Measurements from ENCODE around the gene RTN4RL2.

DNA sequence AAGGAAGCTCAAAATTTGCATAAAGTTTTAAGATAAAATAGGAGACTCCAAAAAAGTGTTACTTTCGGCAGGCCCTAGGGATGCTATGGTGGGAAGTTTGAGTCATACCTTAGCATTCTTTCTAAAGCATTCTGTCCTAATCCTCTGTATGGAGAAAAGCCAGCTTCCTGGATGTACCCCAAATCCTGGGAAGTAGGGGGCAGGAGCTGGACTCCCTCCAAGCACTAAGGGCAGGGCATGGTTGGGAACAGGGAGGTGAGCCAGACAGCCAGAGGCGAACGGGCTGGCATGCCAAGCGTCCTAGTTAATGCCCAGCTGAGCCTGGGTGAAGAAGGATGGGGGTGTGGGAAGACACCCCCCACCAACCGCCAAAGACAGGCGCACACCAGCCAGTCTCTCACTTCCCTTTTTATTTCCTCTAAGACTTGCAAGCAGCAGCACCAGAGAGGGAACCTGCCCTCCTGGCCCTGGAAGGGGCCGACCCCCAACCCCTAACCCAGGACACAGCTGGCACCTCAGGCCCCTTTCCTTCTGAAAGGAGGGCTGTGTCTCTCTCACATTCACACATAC, 23.9 kb downstream of the RTN4RL2 start:
- no peak for TF ChIP-seq POLR2AphosphoS5 (IDR thresholded peaks at IDR 0.05)
- TF ChIP-seq, protein P1, sequence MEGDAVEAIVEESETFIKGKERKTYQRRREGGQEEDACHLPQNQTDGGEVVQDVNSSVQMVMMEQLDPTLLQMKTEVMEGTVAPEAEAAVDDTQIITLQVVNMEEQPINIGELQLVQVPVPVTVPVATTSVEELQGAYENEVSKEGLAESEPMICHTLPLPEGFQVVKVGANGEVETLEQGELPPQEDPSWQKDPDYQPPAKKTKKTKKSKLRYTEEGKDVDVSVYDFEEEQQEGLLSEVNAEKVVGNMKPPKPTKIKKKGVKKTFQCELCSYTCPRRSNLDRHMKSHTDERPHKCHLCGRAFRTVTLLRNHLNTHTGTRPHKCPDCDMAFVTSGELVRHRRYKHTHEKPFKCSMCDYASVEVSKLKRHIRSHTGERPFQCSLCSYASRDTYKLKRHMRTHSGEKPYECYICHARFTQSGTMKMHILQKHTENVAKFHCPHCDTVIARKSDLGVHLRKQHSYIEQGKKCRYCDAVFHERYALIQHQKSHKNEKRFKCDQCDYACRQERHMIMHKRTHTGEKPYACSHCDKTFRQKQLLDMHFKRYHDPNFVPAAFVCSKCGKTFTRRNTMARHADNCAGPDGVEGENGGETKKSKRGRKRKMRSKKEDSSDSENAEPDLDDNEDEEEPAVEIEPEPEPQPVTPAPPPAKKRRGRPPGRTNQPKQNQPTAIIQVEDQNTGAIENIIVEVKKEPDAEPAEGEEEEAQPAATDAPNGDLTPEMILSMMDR (IDR thresholded peaks at IDR 0.05): no peak
